HUES48 (cell line): ENCODE measurements around the gene NOX4.

Experiments used
- H3K27ac ChIP-seq: one replicate; pipeline ENCODE4 v1.7.0; 2013; ENCODE audit warnings: low read depth, low read length, inconsistent platforms
- H3K27me3 ChIP-seq: 2 replicates; pipeline ENCODE4 v1.6.1; 2013; ENCODE audit warnings: mild to moderate bottlenecking, low read length; ENCODE audit not compliant: control insufficient read depth, insufficient read depth
- H3K36me3 ChIP-seq: 2 replicates; pipeline ENCODE4 v1.6.1; 2013; ENCODE audit warnings: low read length; ENCODE audit not compliant: control insufficient read depth, insufficient read depth
- H3K4me1 ChIP-seq: 2 replicates; pipeline ENCODE4 v1.6.1; 2013; ENCODE audit warnings: mild to moderate bottlenecking, low read length; ENCODE audit not compliant: control insufficient read depth, insufficient read depth
- H3K4me3 ChIP-seq: 2 replicates; pipeline ENCODE4 v1.5.1; 2013; ENCODE audit warnings: mild to moderate bottlenecking, low read depth, low read length
- H3K9ac ChIP-seq: 2 replicates; pipeline ENCODE4 v1.6.1; 2013; ENCODE audit warnings: mild to moderate bottlenecking, low read depth, low read length, moderate library complexity
- H3K9me3 ChIP-seq: 2 replicates; pipeline ENCODE4 v1.6.1; 2013; ENCODE audit warnings: low read length; ENCODE audit not compliant: control insufficient read depth, insufficient read depth

NOX4 gene

DNA sequence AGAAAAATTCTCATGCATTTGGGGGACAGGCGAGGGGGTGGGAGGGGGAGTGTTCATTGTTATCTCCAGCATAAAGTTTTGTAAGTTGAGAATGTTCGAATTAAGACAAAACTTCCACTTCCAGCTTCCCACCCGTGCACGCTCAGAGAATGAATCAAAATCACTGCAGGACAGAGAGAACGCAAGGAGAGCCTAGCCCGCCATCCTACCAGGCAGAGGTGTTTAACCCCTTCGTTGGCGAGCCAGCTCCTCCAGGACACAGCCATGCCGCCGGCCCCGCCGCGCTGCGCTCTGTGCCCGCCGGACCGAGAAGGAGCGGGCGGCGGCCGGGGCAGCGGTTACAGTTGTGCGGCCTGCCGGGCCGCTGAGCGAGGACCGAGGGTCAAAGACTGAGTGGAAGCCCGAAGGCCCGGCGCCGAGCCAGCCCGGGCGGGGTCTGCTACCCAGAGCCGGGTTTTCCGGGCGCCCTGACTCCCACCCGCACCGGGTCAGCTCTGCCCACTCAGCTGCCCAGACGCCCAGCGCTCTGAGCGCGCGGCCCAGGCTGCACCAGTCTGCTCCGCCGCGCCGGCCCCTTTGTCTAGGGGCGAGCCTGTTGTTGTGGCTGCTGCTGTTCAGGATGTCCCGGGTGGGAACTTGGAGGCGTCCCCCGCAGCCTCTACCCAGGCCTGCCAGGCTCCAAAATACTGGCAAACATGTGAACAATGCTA is at the start of gene NOX4:
Gene NOX4 (minus strand): TSS at position 395 of the 710 bp plus-strand sequence. CDS start 129 bp downstream, at position 266.
- Histone ChIP-seq H3K4me1 (peaks cover 23% of the 10 kb centered on the region), H3K4me3 (peak within 1 kb of the TSS; percentile 74), H3K27me3 (no peaks in the 10 kb centered on the region), H3K27ac (peak within 1 kb of the TSS; percentile 71), H3K9ac (peak within 1 kb of the TSS; percentile 74), H3K9me3 (no peaks in the 10 kb centered on the region), H3K36me3 (no peaks in the 10 kb centered on the region)

DNA sequence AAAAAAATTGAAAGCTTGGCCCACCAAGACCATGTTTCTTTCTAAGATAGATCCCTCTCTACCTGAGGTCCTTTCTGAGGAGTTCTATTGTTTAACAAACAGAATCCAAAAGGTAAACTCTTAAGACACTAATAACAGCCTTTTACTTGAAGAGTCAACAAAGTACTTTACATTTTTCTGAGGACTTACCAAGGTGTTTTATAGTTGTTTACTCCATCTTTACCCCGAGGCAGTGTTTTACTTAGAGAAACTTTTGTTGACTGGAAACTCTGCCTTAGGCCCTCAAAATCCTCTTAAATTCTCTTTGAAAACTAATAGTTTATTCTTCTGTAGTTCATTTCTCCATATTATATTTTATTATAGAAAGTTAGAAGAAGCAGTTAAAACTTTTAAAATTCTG is 49.7 kb upstream of the NOX4 start:
- H3K27ac ChIP-seq, result no peak overlapping the region
- no peaks in the 10 kb centered on the region for H3K36me3 ChIP-seq
- no peaks in the 10 kb centered on the region for H3K9me3 ChIP-seq
- H3K4me1 ChIP-seq, result no peaks in the 10 kb centered on the region
- no peak overlapping the region for H3K9ac ChIP-seq
- no peak overlapping the region for H3K4me3 ChIP-seq
- no peaks in the 10 kb centered on the region for H3K27me3 ChIP-seq

DNA sequence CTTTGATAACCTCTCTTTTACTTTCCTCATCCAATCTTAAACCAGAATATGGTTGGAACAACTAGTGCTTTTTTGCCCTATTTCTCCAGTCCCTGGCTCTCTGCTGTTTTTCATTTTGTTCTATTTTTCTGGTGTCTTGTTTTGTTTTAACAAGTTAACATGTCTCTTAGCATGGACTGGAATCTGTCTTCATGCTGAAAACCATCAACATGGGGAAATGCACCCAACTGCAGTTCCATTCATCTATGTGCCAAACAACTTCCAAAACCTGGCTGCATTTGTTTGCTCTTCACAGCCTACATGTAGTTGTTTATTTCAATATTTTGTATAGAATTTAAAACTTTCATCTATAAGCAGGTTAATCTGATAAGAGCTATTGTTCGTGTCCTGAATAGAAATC is 46.8 kb upstream of the NOX4 start:
- Histone ChIP-seq H3K36me3 (no peaks in the 10 kb centered on the region), H3K4me3 (no peak overlapping the region), H3K27ac (no peak overlapping the region), H3K9ac (no peak overlapping the region), H3K9me3 (no peaks in the 10 kb centered on the region), H3K4me1 (peaks cover 3% of the 10 kb centered on the region; the same call in 1 of the 2 replicates), H3K27me3 (no peaks in the 10 kb centered on the region)

DNA sequence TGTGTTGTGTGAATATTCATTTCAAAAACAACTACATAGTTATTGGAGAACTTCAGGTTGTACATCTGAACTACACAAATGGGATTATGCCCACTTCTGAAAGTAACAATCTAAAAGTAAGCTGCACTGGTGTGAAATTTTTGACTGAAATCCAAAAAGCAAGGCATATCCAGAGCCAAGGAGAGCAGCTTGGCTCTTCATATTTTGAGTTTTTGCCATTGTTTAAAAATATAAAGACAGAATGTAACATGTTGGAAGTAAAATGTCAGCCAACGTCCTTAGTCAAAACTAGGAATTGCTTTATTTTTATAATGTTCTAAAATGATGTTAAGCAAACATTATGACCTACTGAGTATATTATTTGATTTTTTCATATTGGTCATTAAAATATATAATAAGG is 45.8 kb upstream of the NOX4 start:
- Histone ChIP-seq H3K4me1 (peaks cover 3% of the 10 kb centered on the region; the same call in 1 of the 2 replicates), H3K9me3 (no peaks in the 10 kb centered on the region), H3K36me3 (no peaks in the 10 kb centered on the region), H3K27ac (no peak overlapping the region), H3K9ac (no peak overlapping the region), H3K27me3 (no peaks in the 10 kb centered on the region), H3K4me3 (no peak overlapping the region)

DNA sequence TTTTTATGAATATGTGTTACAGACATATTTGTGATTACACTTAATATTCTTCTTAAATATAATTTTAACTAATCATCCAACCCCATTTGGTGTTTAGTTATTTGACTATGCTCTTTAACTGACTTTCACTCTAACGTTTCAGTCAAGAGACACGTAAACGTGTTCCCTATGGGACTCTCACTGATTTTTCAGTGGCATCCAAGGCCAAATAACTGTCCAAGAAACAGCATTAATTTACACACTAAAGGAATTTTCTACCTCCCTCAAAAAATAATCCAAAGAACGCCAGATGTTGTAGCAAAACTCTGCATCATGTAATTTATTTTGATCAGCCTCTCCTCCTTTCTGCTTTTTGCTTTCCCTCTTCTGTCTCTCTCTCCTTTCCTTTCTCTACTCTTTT is 44.0 kb upstream of the NOX4 start:
- H3K9me3 ChIP-seq, result no peaks in the 10 kb centered on the region
- no peaks in the 10 kb centered on the region for H3K27me3 ChIP-seq
- H3K9ac ChIP-seq, result no peak overlapping the region
- H3K4me3 ChIP-seq, result no peak overlapping the region
- peaks cover 3% of the 10 kb centered on the region; the same call in 1 of the 2 replicates for H3K4me1 ChIP-seq
- H3K27ac ChIP-seq, result no peak overlapping the region
- no peaks in the 10 kb centered on the region for H3K36me3 ChIP-seq

DNA sequence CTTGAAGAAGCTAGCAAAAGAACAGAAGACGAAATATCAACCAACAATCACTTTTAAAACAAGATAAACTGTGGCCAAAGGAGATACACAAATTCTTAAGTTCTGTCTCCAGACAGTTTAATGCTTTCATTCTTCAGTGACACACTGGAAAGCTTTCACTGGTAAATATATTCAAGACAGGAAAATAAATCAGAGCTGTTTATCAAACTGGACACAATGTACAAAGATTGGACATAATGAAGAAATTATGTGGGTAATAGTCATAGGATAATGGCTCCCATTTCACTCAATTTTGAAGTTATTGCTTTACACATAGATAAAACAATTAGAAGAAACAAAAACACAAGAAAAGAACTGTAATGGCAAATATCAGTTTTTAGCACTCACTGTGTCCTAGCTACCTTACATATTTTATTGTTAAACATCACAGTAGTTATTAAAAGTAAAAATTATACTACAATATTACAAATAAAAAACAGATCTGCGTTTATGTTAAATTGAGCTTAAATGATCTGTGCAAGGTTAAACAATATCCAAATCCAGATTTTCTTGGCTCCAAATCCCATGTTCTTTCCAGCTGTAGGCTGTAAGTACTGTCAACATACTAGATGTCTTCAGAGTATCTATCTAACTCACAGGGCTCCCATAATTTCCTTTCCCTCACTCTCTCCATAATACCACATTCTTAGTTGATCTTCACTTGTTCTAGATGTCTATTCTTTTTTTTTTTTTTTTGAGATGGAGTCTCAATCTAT is 38.6 kb upstream of the NOX4 start:
- H3K4me1 ChIP-seq, result peaks cover 3% of the 10 kb centered on the region; the same call in 1 of the 2 replicates
- H3K27ac ChIP-seq, result no peak overlapping the region
- H3K36me3 ChIP-seq, result no peaks in the 10 kb centered on the region
- no peak overlapping the region for H3K9ac ChIP-seq
- no peak overlapping the region for H3K4me3 ChIP-seq
- no peaks in the 10 kb centered on the region for H3K27me3 ChIP-seq
- peaks cover 7% of the 10 kb centered on the region; the same call in 1 of the 2 replicates for H3K9me3 ChIP-seq

DNA sequence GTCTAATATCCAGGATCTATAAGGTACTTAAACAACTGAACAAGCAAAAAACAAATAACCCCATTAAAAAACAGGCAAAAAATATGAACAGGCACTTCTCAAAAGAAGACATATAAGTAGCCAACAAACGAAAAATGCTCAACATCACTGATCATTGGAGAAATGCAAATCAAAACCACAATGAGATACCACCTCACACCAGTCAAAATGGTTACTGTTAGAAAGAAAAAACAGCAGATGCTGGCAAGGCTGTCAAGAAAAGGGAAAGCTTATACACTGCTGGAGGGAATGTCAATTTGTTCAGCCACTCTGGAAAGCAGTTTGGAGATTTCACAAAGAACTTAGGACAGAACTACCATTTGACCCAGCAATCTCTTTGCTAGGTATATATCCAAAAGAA is 30.6 kb upstream of the NOX4 start:
- H3K9ac ChIP-seq, result no peak overlapping the region
- no peaks in the 10 kb centered on the region for H3K4me1 ChIP-seq
- H3K36me3 ChIP-seq, result no peaks in the 10 kb centered on the region
- H3K27ac ChIP-seq, result no peak overlapping the region
- peaks cover 7% of the 10 kb centered on the region; the same call in 1 of the 2 replicates for H3K9me3 ChIP-seq
- no peaks in the 10 kb centered on the region for H3K27me3 ChIP-seq
- H3K4me3 ChIP-seq, result no peak overlapping the region

DNA sequence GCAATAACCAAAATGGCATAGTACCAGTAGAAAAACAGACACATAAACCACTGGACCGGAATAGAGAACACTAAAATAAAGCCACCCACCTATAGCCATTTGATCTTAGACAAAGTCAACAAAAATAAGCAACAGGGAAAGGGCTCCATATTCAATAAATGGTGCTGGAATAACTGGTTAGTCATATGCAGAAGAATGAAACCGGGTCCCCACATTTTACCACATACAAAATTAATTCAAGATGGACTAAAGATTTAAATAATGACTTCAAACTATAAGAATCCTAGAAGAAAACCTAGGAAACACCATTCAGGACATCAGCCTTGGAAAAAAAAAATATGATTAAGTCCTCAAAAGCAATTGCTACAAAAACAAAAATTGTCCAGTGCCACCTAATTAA is 30.1 kb upstream of the NOX4 start:
- Histone ChIP-seq H3K9me3 (peaks cover 7% of the 10 kb centered on the region; the same call in 1 of the 2 replicates), H3K27me3 (no peaks in the 10 kb centered on the region), H3K9ac (no peak overlapping the region), H3K27ac (no peak overlapping the region), H3K4me3 (no peak overlapping the region), H3K4me1 (no peaks in the 10 kb centered on the region), H3K36me3 (no peaks in the 10 kb centered on the region)

DNA sequence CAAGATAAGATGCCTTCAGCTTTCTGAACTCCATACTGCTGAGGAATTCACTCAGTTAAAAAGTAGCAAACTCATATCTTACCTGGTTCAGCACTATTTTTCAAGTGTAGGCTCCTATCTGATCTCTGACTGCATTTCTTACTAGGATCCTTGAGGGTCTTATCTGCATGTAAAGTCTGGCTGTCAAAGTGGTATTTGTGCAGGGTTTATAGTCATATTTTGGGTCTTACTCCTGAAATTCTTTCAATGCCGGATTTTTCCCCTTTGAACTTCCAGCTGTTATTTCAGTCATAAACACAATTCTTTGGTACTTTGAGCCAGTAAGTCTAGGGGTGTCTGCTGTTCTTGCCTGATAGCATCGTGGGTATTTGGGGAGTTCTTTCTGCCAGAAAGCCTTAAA is 25.3 kb upstream of the NOX4 start:
- H3K27ac ChIP-seq, result peak overlapping the region; percentile 35
- no peak overlapping the region for H3K4me3 ChIP-seq
- H3K27me3 ChIP-seq, result no peaks in the 10 kb centered on the region
- no peak overlapping the region for H3K9ac ChIP-seq
- H3K36me3 ChIP-seq, result no peaks in the 10 kb centered on the region
- H3K4me1 ChIP-seq, result no peaks in the 10 kb centered on the region
- H3K9me3 ChIP-seq, result no peaks in the 10 kb centered on the region

DNA sequence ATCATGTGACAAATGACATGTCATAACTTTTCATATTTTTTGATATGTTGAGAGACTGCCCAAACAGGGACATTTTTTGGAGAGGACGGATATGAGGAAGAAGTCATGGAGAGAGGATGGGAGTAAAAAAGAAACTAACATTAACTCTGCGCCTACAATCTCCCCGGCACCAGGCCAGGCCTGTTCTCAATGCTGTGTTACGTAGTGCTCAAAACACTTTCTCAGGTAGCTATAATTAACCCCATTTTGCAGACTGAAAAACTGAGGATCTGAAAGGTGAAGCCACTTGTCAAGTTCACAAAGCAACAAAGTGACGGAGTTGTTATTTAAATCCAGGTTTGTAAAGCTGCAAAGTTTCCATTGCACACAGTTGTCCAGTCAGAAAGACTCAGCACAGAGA is 17.4 kb upstream of the NOX4 start:
- no peak overlapping the region for H3K27ac ChIP-seq
- H3K4me3 ChIP-seq, result no peak overlapping the region
- no peaks in the 10 kb centered on the region for H3K27me3 ChIP-seq
- no peaks in the 10 kb centered on the region for H3K9me3 ChIP-seq
- no peaks in the 10 kb centered on the region for H3K4me1 ChIP-seq
- H3K36me3 ChIP-seq, result no peaks in the 10 kb centered on the region
- no peak overlapping the region for H3K9ac ChIP-seq

DNA sequence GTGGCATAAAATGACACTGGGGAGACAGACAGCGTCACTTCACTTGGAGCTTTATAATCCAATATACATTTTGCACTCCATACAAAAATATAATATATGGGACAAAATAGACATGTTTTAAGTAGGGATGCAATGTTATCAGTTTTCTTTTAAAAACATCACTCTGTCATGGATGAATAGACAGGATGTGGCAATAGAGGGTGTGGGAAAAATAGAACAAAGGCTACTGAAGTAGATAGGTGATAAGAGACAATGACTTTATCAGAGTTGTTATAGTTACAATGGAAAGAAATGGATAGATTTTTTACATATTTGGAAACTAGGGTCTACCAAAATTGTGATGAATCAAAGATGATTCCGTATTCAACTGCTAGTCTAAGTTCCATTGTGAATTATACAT is 13.1 kb upstream of the NOX4 start:
- Histone ChIP-seq H3K4me3 (no peak overlapping the region), H3K27me3 (no peaks in the 10 kb centered on the region), H3K4me1 (peaks cover 27% of the 10 kb centered on the region), H3K9ac (no peak overlapping the region), H3K9me3 (no peaks in the 10 kb centered on the region), H3K36me3 (no peaks in the 10 kb centered on the region), H3K27ac (no peak overlapping the region)
